ENCODE data around the gene SLC17A5.

SLC17A5 gene

DNA sequence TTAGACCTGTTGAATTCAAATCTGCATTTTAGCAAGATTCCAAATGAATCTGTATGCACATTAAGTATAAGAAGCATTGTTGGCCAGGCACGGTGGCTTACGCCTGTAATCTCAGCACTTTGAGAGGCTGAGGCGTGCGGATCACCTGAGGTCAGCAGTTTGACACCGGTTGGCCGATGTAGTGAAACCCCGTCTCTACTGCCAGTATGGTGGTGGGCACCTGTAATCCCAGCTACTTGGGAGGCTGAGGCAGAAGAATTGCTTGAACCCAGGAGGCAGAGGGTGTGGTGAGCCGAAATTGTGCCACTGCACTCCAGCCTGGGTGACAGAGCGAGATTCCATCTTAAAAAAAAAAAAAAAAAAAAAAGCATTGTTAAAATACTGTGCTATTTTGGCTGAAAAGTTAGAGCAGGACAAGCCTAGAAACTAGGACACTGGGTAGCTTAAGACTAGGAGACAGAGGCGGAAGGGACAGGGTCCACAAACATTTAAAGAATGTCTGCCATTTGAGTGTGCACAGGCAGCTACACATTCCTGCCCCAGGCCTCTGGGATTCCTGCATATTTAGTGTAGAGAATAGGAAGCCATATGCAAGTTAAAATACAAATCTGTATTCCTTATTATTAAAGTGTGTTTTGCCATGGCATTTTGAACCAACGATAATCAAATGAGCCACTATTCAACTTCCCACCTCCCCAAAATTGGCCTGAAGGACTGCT lies 87.9 kb downstream of the SLC17A5 start:
- Histone ChIP-seq H3K27ac (no peak overlapping the region), H3K9ac (no peak overlapping the region), H3K4me1 (ENCODE audit: low read depth, poor library complexity, severe bottlenecking) (no peaks in the 10 kb centered on the region), H3K27me3 (ENCODE audit: insufficient read depth, low read depth) (no peaks in the 10 kb centered on the region), H3K4me2 (no peak overlapping the region), H4K20me1 (ENCODE audit: insufficient read depth) (no peaks in the 10 kb centered on the region), H3K79me2 (ENCODE audit: insufficient read depth, low read depth) (no peaks in the 10 kb centered on the region), H3K4me3 (IDR thresholded peaks at IDR 0.05; ENCODE audit: insufficient read depth, low read depth, low read length) (no peak overlapping the region), H3K36me3 (ENCODE audit: insufficient read depth) (no peaks in the 10 kb centered on the region), H2AFZ (ENCODE audit: low read depth) (no peak overlapping the region)
- TF ChIP-seq, protein P1, sequence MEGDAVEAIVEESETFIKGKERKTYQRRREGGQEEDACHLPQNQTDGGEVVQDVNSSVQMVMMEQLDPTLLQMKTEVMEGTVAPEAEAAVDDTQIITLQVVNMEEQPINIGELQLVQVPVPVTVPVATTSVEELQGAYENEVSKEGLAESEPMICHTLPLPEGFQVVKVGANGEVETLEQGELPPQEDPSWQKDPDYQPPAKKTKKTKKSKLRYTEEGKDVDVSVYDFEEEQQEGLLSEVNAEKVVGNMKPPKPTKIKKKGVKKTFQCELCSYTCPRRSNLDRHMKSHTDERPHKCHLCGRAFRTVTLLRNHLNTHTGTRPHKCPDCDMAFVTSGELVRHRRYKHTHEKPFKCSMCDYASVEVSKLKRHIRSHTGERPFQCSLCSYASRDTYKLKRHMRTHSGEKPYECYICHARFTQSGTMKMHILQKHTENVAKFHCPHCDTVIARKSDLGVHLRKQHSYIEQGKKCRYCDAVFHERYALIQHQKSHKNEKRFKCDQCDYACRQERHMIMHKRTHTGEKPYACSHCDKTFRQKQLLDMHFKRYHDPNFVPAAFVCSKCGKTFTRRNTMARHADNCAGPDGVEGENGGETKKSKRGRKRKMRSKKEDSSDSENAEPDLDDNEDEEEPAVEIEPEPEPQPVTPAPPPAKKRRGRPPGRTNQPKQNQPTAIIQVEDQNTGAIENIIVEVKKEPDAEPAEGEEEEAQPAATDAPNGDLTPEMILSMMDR (conservative IDR thresholded peaks at IDR 0.05; ENCODE audit: low read depth, low read length): no peak

DNA sequence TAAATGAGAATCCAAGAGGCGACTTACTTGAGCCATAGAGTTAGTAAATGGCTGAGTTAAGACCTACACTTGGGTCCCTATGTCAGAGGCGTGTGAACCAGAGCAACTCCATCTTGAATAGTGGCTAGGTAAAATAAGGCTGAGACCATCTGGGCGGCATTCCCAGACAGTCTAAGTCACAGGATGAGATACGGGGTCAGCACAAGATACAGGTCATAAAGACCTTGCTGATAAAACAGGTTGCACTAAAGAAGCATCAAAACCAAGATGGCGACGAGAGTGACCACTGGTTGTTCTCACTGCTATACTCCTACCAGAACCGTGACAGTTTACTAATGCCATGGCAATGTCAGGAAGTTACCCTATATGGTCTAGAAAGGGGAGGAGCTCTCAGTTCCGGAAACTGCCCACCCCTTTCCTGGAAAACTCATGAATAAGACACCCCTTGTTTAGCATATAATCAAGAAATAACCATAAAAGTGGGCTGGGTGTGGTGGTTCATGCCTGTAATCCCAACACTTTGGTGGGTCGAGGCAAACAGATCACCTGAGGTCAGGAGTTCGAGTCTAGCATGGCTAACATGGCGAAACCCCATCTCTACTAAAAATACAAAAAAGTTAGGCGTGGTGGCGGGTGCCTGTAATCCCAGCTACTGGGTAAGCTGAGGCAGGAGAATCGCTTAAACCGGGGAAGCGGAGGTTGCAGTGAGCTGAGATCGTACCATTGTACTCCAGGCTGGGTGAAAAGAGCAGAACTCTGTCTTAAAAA lies 89.0 kb downstream of the SLC17A5 start:
- H3K4me3 ChIP-seq (IDR thresholded peaks at IDR 0.05; ENCODE audit: insufficient read depth, low read depth, low read length): no peak overlapping the region
- no peaks in the 10 kb centered on the region for H3K79me2 ChIP-seq (ENCODE audit: insufficient read depth, low read depth)
- H3K27ac ChIP-seq: no peak overlapping the region
- H2AFZ ChIP-seq (ENCODE audit: low read depth): no peak overlapping the region
- H3K36me3 ChIP-seq (ENCODE audit: insufficient read depth): no peaks in the 10 kb centered on the region
- no peaks in the 10 kb centered on the region for H3K27me3 ChIP-seq (ENCODE audit: insufficient read depth, low read depth)
- H4K20me1 ChIP-seq (ENCODE audit: insufficient read depth): no peaks in the 10 kb centered on the region
- H3K4me2 ChIP-seq: no peak overlapping the region
- no peaks in the 10 kb centered on the region for H3K4me1 ChIP-seq (ENCODE audit: low read depth, poor library complexity, severe bottlenecking)
- TF ChIP-seq, protein P1 (conservative IDR thresholded peaks at IDR 0.05; ENCODE audit: low read depth, low read length): no peak
- H3K9ac ChIP-seq: no peak overlapping the region

DNA sequence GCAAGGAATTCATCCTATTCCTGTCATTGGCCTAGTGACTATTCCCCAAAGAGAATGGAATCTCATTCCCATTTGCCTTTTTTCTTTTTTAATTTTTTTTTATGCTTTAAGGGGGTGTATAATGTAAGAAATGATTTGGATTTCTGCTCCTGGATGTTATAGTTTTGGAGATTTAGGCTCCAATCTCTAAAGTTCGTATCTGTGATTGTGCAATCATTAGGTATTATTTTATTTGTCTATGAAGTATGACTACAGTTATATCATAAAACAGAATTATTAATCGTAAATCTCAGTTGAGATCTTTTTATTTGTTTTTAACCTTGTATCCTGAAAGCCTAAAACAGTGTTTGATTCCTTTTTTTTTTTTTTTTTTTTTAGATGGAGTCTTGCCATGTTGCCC lies 91.2 kb downstream of the SLC17A5 start:
- Histone ChIP-seq H3K4me2 (no peak overlapping the region), H3K36me3 (ENCODE audit: insufficient read depth) (no peaks in the 10 kb centered on the region), H3K27ac (no peak overlapping the region)

DNA sequence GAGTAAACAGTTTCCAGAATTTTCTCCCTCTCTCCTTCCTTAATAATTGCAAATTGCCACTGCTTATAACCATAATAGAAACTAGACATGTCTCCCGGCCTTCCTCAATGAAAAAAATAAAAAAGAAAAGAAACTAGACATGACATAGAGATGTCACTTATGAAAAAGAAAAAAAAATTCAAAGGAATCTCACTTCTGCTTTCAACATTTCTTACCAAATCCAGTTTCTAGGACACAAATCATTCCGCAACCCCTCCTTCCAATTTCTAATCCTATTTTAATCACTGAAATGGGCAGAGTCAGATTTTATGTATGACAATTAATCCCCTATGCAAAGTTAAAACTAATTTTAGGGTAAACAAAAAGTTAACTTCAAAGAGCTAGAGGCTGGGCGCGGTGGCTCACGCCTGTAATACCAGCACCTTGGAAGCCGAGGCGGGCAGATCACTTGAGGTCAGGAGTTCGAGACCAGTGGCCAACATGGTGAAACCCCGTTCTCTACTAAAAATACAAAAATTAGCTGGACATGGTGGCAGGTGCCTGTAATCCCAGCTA lies 92.9 kb downstream of the SLC17A5 start:
- Histone ChIP-seq H3K27ac (no peak overlapping the region), H2AFZ (ENCODE audit: low read depth) (no peak overlapping the region), H3K9ac (no peak overlapping the region), H3K4me3 (IDR thresholded peaks at IDR 0.05; ENCODE audit: insufficient read depth, low read depth, low read length) (no peak overlapping the region), H3K4me1 (ENCODE audit: low read depth, poor library complexity, severe bottlenecking) (no peaks in the 10 kb centered on the region), H4K20me1 (ENCODE audit: insufficient read depth) (no peaks in the 10 kb centered on the region), H3K36me3 (ENCODE audit: insufficient read depth) (no peaks in the 10 kb centered on the region), H3K27me3 (ENCODE audit: insufficient read depth, low read depth) (no peaks in the 10 kb centered on the region), H3K79me2 (ENCODE audit: insufficient read depth, low read depth) (no peaks in the 10 kb centered on the region), H3K4me2 (no peak overlapping the region)
- TF ChIP-seq, protein P1 (conservative IDR thresholded peaks at IDR 0.05; ENCODE audit: low read depth, low read length): no peak

More for the DNA sequence above, 91.2 kb downstream of the SLC17A5 start:
- no peaks in the 10 kb centered on the region for H3K79me2 ChIP-seq (ENCODE audit: insufficient read depth, low read depth)
- H3K4me1 ChIP-seq (ENCODE audit: low read depth, poor library complexity, severe bottlenecking): no peaks in the 10 kb centered on the region
- H4K20me1 ChIP-seq (ENCODE audit: insufficient read depth): no peaks in the 10 kb centered on the region
- no peak overlapping the region for H2AFZ ChIP-seq (ENCODE audit: low read depth)
- no peaks in the 10 kb centered on the region for H3K27me3 ChIP-seq (ENCODE audit: insufficient read depth, low read depth)
- H3K4me3 ChIP-seq (IDR thresholded peaks at IDR 0.05; ENCODE audit: insufficient read depth, low read depth, low read length): no peak overlapping the region
- H3K9ac ChIP-seq: no peak overlapping the region
- TF ChIP-seq, protein P1 (conservative IDR thresholded peaks at IDR 0.05; ENCODE audit: low read depth, low read length): no peak
